Choroid plexus epithelial cell (primary cell): ENCODE measurements around the gene SMO.

Experiments
- DNase-seq: peaks from one replicate; pipeline ENCODE4 v3.0.0-alpha.2; 2010; ENCODE audit warnings: low read depth
- H3K4me3 ChIP-seq: 2 replicates; pipeline ENCODE4 v1.5.1; 2011; ENCODE audit warnings: low read depth, mild to moderate bottlenecking, control low read depth, low read length, moderate library complexity
- TF ChIP-seq, protein P1 (sequence below): conservative IDR thresholded peaks from 2 replicates; pipeline ENCODE4 v1.5.1; 2011; ENCODE audit warnings: low read depth, mild to moderate bottlenecking, control low read depth, inconsistent platforms, low read length, moderate library complexity

SMO gene

GRCh38 chr7:129199406-129199805, 11.0 kb downstream of the SMO start:
- no peak for DNase-seq
- TF ChIP-seq, protein P1, sequence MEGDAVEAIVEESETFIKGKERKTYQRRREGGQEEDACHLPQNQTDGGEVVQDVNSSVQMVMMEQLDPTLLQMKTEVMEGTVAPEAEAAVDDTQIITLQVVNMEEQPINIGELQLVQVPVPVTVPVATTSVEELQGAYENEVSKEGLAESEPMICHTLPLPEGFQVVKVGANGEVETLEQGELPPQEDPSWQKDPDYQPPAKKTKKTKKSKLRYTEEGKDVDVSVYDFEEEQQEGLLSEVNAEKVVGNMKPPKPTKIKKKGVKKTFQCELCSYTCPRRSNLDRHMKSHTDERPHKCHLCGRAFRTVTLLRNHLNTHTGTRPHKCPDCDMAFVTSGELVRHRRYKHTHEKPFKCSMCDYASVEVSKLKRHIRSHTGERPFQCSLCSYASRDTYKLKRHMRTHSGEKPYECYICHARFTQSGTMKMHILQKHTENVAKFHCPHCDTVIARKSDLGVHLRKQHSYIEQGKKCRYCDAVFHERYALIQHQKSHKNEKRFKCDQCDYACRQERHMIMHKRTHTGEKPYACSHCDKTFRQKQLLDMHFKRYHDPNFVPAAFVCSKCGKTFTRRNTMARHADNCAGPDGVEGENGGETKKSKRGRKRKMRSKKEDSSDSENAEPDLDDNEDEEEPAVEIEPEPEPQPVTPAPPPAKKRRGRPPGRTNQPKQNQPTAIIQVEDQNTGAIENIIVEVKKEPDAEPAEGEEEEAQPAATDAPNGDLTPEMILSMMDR = no peak
- no peak overlapping the region for H3K4me3 ChIP-seq

DNA sequence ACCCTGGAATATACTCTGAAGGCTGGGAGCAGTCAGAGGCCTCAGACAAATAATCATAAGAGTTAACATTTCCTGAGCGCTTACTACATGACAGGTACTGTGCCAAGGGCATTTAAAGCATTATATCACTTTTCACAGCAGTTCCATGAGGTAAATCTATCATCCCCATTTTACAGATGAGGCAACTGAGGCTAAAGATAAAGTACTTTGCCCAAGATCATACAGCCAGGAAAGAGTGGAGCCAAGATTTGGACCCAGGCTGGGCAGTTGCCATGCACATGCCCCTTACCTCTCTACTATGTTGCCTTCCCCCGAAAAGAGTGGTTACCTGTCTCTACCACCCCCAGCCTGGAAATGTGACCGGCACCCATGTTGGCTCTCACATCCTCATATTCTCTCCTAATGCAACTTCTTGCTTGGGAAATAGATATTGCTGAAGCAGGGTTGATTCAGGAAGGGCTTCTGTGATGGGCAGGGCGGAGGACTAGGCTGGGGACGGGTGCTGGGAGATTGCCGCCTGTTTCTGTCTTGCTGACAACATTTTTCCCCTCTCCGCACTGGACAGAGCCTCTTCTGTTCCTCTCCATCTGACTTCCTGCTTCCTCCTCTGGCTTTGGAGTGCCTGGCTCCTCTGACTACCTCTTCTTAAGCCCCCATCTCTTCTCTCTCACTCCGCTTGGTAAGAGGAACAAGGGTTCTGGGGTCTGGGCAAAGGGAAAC, 13.8 kb downstream of the SMO start:
- H3K4me3 ChIP-seq = no peak overlapping the region
- DNase-seq = no peak
- TF ChIP-seq, protein P1 = no peak

- no peak overlapping the region for H3K4me3 ChIP-seq
- TF ChIP-seq, protein P1 = no peak
- DNase-seq = no peak
Measured at GRCh38 chr7:129203050-129203741, 14.8 kb downstream of the SMO start.

DNA sequence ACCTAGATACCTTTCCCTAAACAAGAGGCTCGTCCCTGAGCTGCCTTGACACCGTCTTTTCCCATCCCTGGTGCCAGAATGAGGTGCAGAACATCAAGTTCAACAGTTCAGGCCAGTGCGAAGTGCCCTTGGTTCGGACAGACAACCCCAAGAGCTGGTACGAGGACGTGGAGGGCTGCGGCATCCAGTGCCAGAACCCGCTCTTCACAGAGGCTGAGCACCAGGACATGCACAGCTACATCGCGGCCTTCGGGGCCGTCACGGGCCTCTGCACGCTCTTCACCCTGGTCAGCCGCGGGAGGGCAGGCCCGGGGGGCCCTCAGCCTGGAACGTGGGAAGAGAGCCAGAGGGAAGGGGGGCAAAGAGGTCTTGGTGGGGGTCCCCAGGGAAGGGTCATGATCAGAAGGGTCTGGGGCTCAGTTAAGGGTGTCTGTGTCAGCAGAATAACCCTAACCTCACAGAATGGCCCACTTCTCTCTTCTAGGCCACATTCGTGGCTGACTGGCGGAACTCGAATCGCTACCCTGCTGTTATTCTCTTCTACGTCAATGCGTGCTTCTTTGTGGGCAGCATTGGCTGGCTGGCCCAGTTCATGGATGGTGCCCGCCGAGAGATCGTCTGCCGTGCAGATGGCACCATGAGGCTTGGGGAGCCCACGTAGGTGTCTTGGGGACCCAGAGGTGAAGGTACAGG, 16.8 kb downstream of the SMO start:
- TF ChIP-seq, protein P1 = no peak
- DNase-seq = no peak

DNA sequence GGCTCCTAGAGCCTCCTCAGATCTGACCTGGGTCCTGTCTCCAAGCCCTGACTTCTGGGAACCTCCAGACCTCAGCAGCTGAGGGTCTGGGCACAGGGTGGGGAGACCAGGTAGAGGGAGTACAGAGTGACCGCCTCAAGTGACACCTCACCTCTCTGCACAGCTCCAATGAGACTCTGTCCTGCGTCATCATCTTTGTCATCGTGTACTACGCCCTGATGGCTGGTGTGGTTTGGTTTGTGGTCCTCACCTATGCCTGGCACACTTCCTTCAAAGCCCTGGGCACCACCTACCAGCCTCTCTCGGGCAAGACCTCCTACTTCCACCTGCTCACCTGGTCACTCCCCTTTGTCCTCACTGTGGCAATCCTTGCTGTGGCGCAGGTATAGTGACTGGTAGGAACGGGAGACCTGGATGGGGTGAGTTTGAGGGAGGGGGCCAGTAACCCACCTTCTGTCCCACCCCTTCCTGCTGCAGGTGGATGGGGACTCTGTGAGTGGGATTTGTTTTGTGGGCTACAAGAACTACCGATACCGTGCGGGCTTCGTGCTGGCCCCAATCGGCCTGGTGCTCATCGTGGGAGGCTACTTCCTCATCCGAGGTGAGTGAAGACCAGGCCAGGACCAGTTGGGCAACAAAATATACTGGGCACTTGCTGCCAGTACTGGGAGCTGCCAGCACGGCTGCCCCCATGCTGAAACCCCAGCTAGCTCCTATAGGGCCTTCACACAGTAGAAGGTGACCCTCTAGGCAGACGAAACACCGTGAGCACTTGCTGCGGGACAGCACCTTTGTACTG, 17.8 kb downstream of the SMO start:
- no peak for DNase-seq
- no peak overlapping the region for H3K4me3 ChIP-seq
- TF ChIP-seq, protein P1 = no peak

More for the DNA sequence above, 16.8 kb downstream of the SMO start:
- H3K4me3 ChIP-seq = no peak overlapping the region

DNA sequence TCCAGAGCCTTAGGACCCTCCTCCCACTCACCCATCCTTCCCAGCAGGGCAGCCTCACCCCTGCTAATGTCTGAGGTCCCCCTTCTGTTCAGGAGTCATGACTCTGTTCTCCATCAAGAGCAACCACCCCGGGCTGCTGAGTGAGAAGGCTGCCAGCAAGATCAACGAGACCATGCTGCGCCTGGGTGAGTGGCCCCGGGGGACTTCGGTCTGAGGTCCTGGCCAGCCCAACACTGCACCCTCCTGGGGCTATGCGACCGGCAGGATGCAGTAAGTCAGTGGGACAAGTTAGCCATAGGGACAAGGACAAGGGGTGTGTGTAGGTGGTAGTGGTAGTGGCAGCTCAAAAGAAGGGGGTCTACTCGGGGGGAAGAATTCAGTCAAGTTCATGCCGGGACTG, 20.2 kb downstream of the SMO start:
- no peak overlapping the region for H3K4me3 ChIP-seq
- no peak for DNase-seq
- TF ChIP-seq, protein P1 = no peak
